OCI-LY7 (cell line): ENCODE data around the gene TAOK3.

Experiments
- EZH2phosphoT487 ChIP-seq: fragments of 200-600 bp; sonication (generic); IDR thresholded peaks from 2 replicates; pipeline ENCODE4 v1.6.1; 2018; ENCODE audit warnings: low read depth, borderline replicate concordance, mild to moderate bottlenecking, mixed run types, antibody characterized with exemption, low read length, moderate library complexity, mixed read lengths
- TF ChIP-seq, protein P1 (sequence below): fragments of 200-600 bp; sonication (generic); conservative IDR thresholded peaks from 2 replicates; pipeline ENCODE4 v1.5.1; 2014; ENCODE audit warnings: mild to moderate bottlenecking, antibody characterized with exemption, low read length, moderate library complexity, mixed read lengths

DNA sequence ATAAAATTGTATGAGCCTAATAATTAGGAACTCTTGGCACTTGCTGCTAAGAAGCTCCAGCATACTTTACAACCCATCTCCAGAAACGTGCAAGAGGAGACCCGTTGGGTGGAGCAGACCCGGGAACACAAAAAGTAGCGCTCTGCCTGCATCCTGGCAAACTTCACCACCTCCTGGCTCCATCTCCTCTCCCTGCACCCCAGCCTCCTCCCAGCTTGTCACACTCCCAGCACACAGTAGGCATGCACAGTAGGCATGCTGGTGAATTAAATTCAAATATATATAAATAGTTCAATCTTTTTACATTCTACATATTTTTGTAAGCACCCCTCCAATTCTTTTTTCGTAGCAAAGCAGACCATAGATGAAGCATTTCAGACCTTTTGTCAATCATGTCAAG, 270.1 kb downstream of the TAOK3 start:
- TF ChIP-seq, protein P1, sequence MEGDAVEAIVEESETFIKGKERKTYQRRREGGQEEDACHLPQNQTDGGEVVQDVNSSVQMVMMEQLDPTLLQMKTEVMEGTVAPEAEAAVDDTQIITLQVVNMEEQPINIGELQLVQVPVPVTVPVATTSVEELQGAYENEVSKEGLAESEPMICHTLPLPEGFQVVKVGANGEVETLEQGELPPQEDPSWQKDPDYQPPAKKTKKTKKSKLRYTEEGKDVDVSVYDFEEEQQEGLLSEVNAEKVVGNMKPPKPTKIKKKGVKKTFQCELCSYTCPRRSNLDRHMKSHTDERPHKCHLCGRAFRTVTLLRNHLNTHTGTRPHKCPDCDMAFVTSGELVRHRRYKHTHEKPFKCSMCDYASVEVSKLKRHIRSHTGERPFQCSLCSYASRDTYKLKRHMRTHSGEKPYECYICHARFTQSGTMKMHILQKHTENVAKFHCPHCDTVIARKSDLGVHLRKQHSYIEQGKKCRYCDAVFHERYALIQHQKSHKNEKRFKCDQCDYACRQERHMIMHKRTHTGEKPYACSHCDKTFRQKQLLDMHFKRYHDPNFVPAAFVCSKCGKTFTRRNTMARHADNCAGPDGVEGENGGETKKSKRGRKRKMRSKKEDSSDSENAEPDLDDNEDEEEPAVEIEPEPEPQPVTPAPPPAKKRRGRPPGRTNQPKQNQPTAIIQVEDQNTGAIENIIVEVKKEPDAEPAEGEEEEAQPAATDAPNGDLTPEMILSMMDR = no peak
- no peak for TF ChIP-seq EZH2phosphoT487
